ENCODE results near the gene NARS2. TPM values are rescaled to one million over a fixed set of nuclear protein-coding genes. Genes with fewer than 3 reads are reported as not detected.

Gene NARS2
- total and polyA plus RNA-seq, 10 of the 15 experiments (the other 5 are each of a cell fraction or from before 2014, with no cell fraction given) = 22.2 to 45.3 (median 36.3) TPM

GRCh38 chr11:78453140-78453935 lies 121.3 kb downstream of the NARS2 start (continued):
- TF ChIP-seq CHD2 (IDR thresholded peaks at IDR 0.05; ENCODE audit: borderline replicate concordance, low read depth, low read length) = no peak
- no peak for TF ChIP-seq SUZ12 (IDR thresholded peaks at IDR 0.05; ENCODE audit: unreplicated experiment)
- TF ChIP-seq, protein P1, sequence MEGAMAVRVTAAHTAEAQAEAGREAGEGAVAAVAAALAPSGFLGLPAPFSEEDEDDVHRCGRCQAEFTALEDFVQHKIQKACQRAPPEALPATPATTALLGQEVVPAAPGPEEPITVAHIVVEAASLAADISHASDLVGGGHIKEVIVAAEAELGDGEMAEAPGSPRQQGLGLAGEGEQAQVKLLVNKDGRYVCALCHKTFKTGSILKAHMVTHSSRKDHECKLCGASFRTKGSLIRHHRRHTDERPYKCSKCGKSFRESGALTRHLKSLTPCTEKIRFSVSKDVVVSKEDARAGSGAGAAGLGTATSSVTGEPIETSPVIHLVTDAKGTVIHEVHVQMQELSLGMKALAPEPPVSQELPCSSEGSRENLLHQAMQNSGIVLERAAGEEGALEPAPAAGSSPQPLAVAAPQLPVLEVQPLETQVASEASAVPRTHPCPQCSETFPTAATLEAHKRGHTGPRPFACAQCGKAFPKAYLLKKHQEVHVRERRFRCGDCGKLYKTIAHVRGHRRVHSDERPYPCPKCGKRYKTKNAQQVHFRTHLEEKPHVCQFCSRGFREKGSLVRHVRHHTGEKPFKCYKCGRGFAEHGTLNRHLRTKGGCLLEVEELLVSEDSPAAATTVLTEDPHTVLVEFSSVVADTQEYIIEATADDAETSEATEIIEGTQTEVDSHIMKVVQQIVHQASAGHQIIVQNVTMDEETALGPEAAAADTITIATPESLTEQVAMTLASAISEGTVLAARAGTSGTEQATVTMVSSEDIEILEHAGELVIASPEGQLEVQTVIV (IDR thresholded peaks at IDR 0.05; ENCODE audit: borderline replicate concordance, partially characterized antibody) = no peak
- no peak for TF ChIP-seq ZBTB33 (IDR thresholded peaks at IDR 0.05)
- no peak for TF ChIP-seq KAT2A (conservative IDR thresholded peaks at IDR 0.05; ENCODE audit: control insufficient read depth, low read depth, low read length)
- no peak for TF ChIP-seq JUND (IDR thresholded peaks at IDR 0.05; ENCODE audit: low read depth, low read length)
- no peak for TF ChIP-seq TCF7 (IDR thresholded peaks at IDR 0.05; ENCODE audit: borderline replicate concordance)
- TF ChIP-seq IKZF2 (IDR thresholded peaks at IDR 0.05) = peak; percentile 26 to 45; a peak in 2 of 4 replicates
- TF ChIP-seq MAX (IDR thresholded peaks at IDR 0.05; ENCODE audit: low read depth, low read length) = no peak
- TF ChIP-seq, protein P2, sequence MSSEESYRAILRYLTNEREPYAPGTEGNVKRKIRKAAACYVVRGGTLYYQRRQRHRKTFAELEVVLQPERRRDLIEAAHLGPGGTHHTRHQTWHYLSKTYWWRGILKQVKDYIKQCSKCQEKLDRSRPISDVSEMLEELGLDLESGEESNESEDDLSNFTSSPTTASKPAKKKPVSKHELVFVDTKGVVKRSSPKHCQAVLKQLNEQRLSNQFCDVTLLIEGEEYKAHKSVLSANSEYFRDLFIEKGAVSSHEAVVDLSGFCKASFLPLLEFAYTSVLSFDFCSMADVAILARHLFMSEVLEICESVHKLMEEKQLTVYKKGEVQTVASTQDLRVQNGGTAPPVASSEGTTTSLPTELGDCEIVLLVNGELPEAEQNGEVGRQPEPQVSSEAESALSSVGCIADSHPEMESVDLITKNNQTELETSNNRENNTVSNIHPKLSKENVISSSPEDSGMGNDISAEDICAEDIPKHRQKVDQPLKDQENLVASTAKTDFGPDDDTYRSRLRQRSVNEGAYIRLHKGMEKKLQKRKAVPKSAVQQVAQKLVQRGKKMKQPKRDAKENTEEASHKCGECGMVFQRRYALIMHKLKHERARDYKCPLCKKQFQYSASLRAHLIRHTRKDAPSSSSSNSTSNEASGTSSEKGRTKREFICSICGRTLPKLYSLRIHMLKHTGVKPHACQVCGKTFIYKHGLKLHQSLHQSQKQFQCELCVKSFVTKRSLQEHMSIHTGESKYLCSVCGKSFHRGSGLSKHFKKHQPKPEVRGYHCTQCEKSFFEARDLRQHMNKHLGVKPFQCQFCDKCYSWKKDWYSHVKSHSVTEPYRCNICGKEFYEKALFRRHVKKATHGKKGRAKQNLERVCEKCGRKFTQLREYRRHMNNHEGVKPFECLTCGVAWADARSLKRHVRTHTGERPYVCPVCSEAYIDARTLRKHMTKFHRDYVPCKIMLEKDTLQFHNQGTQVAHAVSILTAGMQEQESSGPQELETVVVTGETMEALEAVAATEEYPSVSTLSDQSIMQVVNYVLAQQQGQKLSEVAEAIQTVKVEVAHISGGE (CRISPR knock-in tag; IDR thresholded peaks at IDR 0.05) = no peak
- TF ChIP-seq JUNB (IDR thresholded peaks at IDR 0.05) = no peak
- TF ChIP-seq FOS (IDR thresholded peaks at IDR 0.05; ENCODE audit: borderline replicate concordance, extremely low read depth, insufficient read length) = no peak
- no peak for TF ChIP-seq HDGF (IDR thresholded peaks at IDR 0.05)
- TF ChIP-seq, protein P3, sequence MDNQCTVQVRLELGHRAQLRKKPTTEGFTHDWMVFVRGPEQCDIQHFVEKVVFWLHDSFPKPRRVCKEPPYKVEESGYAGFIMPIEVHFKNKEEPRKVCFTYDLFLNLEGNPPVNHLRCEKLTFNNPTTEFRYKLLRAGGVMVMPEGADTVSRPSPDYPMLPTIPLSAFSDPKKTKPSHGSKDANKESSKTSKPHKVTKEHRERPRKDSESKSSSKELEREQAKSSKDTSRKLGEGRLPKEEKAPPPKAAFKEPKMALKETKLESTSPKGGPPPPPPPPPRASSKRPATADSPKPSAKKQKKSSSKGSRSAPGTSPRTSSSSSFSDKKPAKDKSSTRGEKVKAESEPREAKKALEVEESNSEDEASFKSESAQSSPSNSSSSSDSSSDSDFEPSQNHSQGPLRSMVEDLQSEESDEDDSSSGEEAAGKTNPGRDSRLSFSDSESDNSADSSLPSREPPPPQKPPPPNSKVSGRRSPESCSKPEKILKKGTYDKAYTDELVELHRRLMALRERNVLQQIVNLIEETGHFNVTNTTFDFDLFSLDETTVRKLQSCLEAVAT (IDR thresholded peaks at IDR 0.05) = no peak
- TF ChIP-seq NFYB (IDR thresholded peaks at IDR 0.05; ENCODE audit: insufficient read depth, low read depth, low read length) = no peak
- no peak for TF ChIP-seq MEF2B (IDR thresholded peaks at IDR 0.05; ENCODE audit: partially characterized antibody, poor library complexity, severe bottlenecking)
- no peak for TF ChIP-seq SMAD1 (IDR thresholded peaks at IDR 0.05; ENCODE audit: low read depth, partially characterized antibody)
- TF ChIP-seq IKZF1 (conservative IDR thresholded peaks at IDR 0.05) = 0 out of 2 replicates have a peak, but pooled peaks have one; percentile 20
- TF ChIP-seq CBX5 (IDR thresholded peaks at IDR 0.05; ENCODE audit: low read depth) = no peak
